ENCODE data around the gene CNTN5.

Gene CNTN5

DNA sequence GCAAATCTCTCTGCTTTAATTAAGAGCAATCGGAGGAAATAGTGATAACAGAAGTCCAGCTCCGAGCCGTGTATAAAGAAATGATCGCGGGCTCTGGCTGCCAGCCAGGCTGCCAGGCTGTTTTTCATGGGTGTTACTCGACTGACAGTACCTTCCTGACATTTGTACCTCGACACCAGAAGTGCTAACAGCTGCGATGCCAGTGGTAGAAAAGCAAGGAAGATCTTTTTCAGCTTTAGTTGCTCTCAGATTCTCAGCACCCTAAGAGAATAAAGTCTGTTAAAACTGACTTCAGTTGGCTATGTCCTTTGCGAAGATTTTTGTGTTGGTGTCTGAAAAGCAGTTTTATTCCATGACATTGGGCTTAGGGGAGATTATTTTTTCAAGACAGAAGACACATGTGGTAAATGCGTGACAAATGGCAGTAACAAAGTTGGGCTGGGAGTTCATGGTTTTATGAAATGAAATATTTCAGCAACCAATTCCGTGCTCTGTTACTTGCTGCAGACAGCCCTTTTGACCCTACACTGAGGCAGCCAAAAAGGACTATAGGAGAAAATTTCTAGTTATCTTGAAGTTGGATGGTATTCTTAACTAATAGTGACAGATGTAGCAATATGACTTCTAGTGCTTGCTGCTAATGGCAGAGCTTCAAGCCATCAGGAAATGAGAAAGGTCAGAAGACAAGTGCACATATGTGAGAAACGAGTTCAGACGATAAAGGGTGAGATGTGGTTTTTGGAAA, 296.2 kb downstream of the CNTN5 start:
- Mint-ChIP-seq H3K27ac (ENCODE audit: low read depth) (no peak overlapping the region), H3K4me1 (no peaks in the 10 kb centered on the region), H3K27me3 (no peaks in the 10 kb centered on the region), H3K9me3 (peaks cover 38% of the 10 kb centered on the region), H3K36me3 (ENCODE audit: insufficient read depth) (no peaks in the 10 kb centered on the region), H3K4me3 (no peak overlapping the region)
- ATAC-seq (replicated peaks; ENCODE audit: extremely low read depth, poor library complexity, severe bottlenecking) (no peak), DNase-seq (ENCODE audit: low spot score in 2 of 2) (no peak)

DNA sequence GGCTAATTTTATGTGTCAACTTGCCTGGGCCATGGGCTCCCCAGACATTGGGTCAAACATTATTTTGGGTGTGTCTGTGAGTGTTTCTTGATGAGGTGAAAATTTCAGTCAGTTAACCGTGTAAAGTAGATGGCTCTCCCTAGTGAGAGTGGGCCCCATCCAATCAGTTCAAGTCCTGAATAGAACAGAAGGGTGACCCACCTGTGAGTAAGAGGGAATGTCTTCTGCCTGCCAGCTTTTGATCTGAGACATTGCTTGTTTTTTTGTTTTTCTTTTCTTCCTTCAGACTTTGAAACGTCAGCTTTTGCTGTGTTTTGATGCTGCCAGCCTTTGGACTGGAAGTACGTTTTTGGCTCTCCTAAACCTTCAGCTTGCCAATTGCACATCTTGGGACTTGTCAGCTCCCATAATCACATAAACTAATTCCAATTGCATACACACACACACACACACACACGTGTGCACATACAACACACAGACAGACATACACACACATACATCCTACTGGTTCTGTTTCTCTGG, 300.1 kb downstream of the CNTN5 start:
- no peak for ATAC-seq (replicated peaks; ENCODE audit: extremely low read depth, poor library complexity, severe bottlenecking)
- no peak for DNase-seq (ENCODE audit: low spot score in 2 of 2)
- no peaks in the 10 kb centered on the region for H3K27me3 Mint-ChIP-seq
- no peak overlapping the region for H3K4me3 Mint-ChIP-seq
- no peaks in the 10 kb centered on the region for H3K4me1 Mint-ChIP-seq
- H3K36me3 Mint-ChIP-seq (ENCODE audit: insufficient read depth): no peaks in the 10 kb centered on the region
- H3K9me3 Mint-ChIP-seq: peaks cover 38% of the 10 kb centered on the region
- no peak overlapping the region for H3K27ac Mint-ChIP-seq (ENCODE audit: low read depth)

DNA sequence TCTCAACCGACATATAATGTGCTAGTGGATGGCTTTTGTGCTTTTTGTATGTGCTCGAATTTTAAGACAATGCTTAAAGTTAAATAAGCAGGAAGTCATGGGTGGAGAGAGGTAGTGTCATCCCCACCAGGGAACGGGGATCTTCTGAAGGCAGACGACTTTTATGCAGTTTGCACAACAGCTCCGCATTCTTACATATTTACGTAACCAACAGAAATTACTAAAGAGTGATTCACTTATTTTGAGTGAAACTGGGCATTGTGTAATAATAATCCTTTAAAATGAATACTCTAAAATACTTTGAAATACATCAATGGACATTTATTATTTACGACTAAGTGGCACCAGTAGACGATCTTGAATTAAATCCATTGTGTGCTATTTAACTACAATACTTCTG, 305.1 kb downstream of the CNTN5 start:
- Mint-ChIP-seq H3K9me3 (peaks cover 26% of the 10 kb centered on the region), H3K27ac (ENCODE audit: low read depth) (no peak overlapping the region), H3K27me3 (no peaks in the 10 kb centered on the region), H3K36me3 (ENCODE audit: insufficient read depth) (no peaks in the 10 kb centered on the region), H3K4me1 (no peaks in the 10 kb centered on the region), H3K4me3 (no peak overlapping the region)
- ATAC-seq (replicated peaks; ENCODE audit: extremely low read depth, poor library complexity, severe bottlenecking): no peak
- DNase-seq (ENCODE audit: low spot score in 2 of 2): no peak

DNA sequence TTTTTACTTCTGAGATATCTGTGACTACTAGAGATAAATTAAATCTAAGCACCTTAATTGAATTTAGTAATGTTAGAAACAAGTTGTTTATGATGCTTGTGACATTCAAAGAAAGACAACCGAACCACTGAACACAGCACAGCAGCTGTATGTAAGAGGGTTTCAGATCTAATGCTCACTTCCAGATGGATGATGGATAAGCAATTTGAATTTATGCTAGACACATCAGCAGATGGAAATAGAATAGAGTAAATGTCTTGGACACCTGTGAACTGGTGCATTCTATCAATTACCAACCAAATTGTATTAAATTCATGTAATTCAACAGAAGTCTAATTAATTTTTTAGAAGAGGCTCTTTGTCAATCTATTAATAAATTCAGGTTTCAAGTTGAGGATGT, 306.3 kb downstream of the CNTN5 start:
- no peaks in the 10 kb centered on the region for H3K27me3 Mint-ChIP-seq
- no peak for ATAC-seq (replicated peaks; ENCODE audit: extremely low read depth, poor library complexity, severe bottlenecking)

DNA sequence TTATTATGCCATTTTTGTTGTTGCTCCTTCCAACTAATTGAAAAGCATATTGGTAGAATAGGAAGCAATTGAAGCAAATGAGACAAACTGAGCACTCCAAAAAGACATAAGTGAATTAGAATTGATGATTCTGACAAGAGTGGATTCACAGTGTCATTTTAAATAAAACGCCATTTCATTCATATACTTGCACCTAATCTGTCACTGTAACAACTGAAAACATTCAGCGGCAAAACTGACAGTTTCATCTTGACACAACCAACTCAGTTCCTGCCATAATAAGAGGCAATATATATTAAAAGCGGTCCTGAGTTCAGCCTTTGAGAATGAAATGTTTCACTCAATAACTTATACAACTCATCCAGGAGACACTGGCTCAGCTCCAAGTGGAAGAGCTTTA, 306.8 kb downstream of the CNTN5 start:
- no peaks in the 10 kb centered on the region for H3K4me1 Mint-ChIP-seq
- H3K9me3 Mint-ChIP-seq: peaks cover 19% of the 10 kb centered on the region
- no peaks in the 10 kb centered on the region for H3K27me3 Mint-ChIP-seq
- no peak overlapping the region for H3K4me3 Mint-ChIP-seq
- ATAC-seq (replicated peaks; ENCODE audit: extremely low read depth, poor library complexity, severe bottlenecking) (no peak), DNase-seq (ENCODE audit: low spot score in 2 of 2) (no peak)
- H3K27ac Mint-ChIP-seq (ENCODE audit: low read depth): no peak overlapping the region
- no peaks in the 10 kb centered on the region for H3K36me3 Mint-ChIP-seq (ENCODE audit: insufficient read depth)

More for the DNA sequence above, 306.3 kb downstream of the CNTN5 start:
- DNase-seq (ENCODE audit: low spot score in 2 of 2): no peak
- Mint-ChIP-seq H3K4me3 (no peak overlapping the region), H3K36me3 (ENCODE audit: insufficient read depth) (no peaks in the 10 kb centered on the region), H3K27ac (ENCODE audit: low read depth) (no peak overlapping the region), H3K4me1 (no peaks in the 10 kb centered on the region), H3K9me3 (peaks cover 19% of the 10 kb centered on the region)

DNA sequence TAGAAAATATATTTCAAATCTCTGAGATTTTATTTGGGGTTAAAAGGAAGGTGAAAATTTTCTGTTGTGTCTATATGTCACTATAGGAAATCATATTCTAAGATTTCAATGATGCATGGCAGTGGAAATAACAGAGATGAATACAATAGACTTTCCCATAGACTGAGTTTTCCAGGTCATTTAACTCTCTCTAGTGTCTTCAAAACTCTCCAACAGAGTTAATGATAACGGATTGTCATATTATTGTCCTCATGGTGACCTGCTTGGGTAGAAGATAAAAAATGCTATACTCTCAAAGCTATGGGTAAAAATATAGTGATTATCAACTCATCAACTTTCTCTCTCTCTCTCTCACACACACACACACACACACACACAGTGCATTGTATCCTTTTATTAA, 312.9 kb downstream of the CNTN5 start:
- no peak for ATAC-seq (replicated peaks; ENCODE audit: extremely low read depth, poor library complexity, severe bottlenecking)
- H3K27ac Mint-ChIP-seq (ENCODE audit: low read depth): no peak overlapping the region
- no peak for DNase-seq (ENCODE audit: low spot score in 2 of 2)
- H3K4me1 Mint-ChIP-seq: no peaks in the 10 kb centered on the region
- H3K36me3 Mint-ChIP-seq (ENCODE audit: insufficient read depth): peaks cover 2% of the 10 kb centered on the region
- H3K4me3 Mint-ChIP-seq: no peak overlapping the region
- peaks cover 14% of the 10 kb centered on the region for H3K9me3 Mint-ChIP-seq
- no peaks in the 10 kb centered on the region for H3K27me3 Mint-ChIP-seq

DNA sequence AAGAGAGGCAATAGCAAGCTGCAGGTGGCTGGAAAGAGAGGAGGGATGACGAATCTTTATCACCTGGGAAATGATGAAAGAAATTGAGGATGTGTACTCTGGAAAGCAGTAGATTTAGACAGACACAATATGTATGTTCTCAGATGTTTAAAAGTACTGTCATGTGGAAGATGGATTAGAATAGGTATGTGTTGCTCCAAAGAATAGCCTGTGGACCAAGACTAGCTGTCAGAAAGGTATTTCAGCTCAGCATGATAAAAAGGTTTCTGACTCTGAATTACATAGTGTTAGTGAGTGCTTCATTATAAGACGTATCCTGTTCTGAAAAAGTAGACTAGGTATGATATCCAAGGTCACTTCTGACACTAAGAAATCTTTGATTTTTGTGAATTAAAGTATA, 322.4 kb downstream of the CNTN5 start:
- H3K27ac Mint-ChIP-seq (ENCODE audit: low read depth): no peak overlapping the region

DNA sequence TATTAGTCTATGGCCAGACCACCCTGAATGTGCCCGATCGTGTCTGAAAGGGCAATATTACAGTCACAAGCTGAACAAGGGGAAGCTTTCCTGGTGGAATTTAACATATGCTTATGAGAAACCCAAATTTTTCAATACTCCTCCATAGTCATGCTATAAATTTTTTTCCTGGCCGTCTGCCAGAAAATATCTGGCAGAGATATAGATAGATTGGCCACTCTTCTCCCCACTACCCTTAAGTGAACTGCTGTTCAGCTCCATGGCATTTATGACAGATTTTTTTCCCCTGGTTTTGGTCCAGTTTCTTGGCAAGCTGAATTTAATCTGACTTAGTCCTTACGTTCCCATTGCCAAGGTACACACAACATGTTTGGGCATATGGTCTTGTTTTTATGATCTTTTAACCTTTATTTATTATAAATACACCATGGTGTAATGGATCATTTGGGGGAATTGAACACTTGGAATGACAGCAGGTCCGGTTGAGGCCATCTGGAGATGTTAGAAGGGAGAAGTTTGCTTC, 328.5 kb downstream of the CNTN5 start:
- no peaks in the 10 kb centered on the region for H3K36me3 Mint-ChIP-seq (ENCODE audit: insufficient read depth)
- no peaks in the 10 kb centered on the region for H3K27me3 Mint-ChIP-seq
- H3K9me3 Mint-ChIP-seq: peaks cover 17% of the 10 kb centered on the region
- no peak for ATAC-seq (replicated peaks; ENCODE audit: extremely low read depth, poor library complexity, severe bottlenecking)
- DNase-seq (ENCODE audit: low spot score in 2 of 2): no peak
- H3K4me1 Mint-ChIP-seq: no peaks in the 10 kb centered on the region
- no peak overlapping the region for H3K27ac Mint-ChIP-seq (ENCODE audit: low read depth)
- H3K4me3 Mint-ChIP-seq: no peak overlapping the region

More for the DNA sequence above, 322.4 kb downstream of the CNTN5 start:
- Mint-ChIP-seq H3K27me3 (no peaks in the 10 kb centered on the region), H3K36me3 (ENCODE audit: insufficient read depth) (peaks cover 1% of the 10 kb centered on the region), H3K4me3 (no peak overlapping the region), H3K4me1 (no peaks in the 10 kb centered on the region), H3K9me3 (peaks cover 21% of the 10 kb centered on the region)
- DNase-seq (ENCODE audit: low spot score in 2 of 2) (no peak), ATAC-seq (replicated peaks; ENCODE audit: extremely low read depth, poor library complexity, severe bottlenecking) (no peak)

DNA sequence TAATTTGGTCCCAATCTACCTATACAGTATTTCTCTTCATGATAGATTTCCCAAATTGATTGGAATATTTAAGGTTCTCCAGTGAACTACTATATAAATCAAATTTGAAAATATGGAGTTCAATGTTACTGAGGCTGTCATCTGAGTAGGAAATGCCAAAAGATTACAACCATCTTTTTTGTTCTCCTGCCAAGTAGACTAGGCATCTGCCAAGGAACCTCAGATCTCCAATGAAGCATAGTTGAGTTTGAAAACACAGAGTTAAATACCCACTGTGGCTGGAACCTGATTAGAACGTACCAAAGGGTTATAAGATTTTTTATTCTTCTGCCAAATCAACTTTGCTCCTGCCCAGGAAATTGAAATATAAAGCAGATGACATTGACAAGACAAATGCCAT, 330.9 kb downstream of the CNTN5 start:
- no peak for ATAC-seq (replicated peaks; ENCODE audit: extremely low read depth, poor library complexity, severe bottlenecking)
- Mint-ChIP-seq H3K4me1 (no peaks in the 10 kb centered on the region), H3K27me3 (no peaks in the 10 kb centered on the region), H3K4me3 (no peak overlapping the region), H3K27ac (ENCODE audit: low read depth) (no peak overlapping the region), H3K9me3 (peaks cover 27% of the 10 kb centered on the region), H3K36me3 (ENCODE audit: insufficient read depth) (no peaks in the 10 kb centered on the region)
- DNase-seq (ENCODE audit: low spot score in 2 of 2): no peak

DNA sequence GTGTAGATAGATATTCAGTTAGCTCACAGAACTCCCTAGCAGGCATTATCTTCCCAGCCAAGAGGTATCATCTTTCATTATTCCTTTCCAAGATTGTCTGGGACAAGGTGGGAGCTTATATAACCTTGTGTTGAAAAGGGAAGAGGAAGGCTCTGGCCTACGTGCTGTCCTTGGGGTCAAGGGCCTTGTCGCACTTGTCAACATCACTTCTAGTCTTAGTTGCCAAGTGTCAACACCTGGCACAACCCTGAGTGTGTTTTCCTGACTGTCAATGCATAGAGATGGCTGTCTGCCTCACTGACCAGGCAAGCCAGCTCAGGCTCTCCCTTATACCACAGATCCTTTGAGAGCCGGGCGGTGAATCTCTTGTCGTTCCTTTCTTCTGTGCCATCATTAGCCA, 331.9 kb downstream of the CNTN5 start:
- Mint-ChIP-seq H3K27ac (ENCODE audit: low read depth) (no peak overlapping the region), H3K9me3 (peaks cover 32% of the 10 kb centered on the region)

DNA sequence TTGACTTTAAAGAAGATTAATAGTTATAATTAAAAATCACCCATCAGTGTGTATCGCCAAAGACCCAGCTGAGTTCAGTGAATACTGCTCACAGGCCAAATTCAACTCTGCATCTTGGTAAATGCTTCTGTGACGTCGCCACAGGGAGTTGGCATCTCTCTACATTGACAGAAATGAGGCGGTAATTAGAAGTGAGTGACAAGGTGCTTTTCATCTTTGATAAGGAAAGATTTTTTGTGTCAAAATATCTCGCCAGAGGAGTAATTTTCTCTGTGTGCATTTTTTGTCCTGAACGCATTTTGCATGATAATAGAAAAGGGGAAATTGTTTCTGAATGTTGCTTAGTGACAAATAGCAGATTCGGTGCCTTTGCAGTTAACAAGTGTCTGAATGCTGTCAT, 345.8 kb downstream of the CNTN5 start:
- ATAC-seq (replicated peaks; ENCODE audit: extremely low read depth, poor library complexity, severe bottlenecking): no peak
- no peaks in the 10 kb centered on the region for H3K4me1 Mint-ChIP-seq
- no peak overlapping the region for H3K27ac Mint-ChIP-seq (ENCODE audit: low read depth)
- H3K36me3 Mint-ChIP-seq (ENCODE audit: insufficient read depth): no peaks in the 10 kb centered on the region
- peaks cover 12% of the 10 kb centered on the region for H3K9me3 Mint-ChIP-seq
- H3K27me3 Mint-ChIP-seq: no peaks in the 10 kb centered on the region
- no peak for DNase-seq (ENCODE audit: low spot score in 2 of 2)
- no peak overlapping the region for H3K4me3 Mint-ChIP-seq

More for the DNA sequence above, 331.9 kb downstream of the CNTN5 start:
- Mint-ChIP-seq H3K36me3 (ENCODE audit: insufficient read depth) (no peaks in the 10 kb centered on the region), H3K4me1 (no peaks in the 10 kb centered on the region), H3K27me3 (no peaks in the 10 kb centered on the region), H3K4me3 (no peak overlapping the region)
- DNase-seq (ENCODE audit: low spot score in 2 of 2) (no peak), ATAC-seq (replicated peaks; ENCODE audit: extremely low read depth, poor library complexity, severe bottlenecking) (no peak)

DNA sequence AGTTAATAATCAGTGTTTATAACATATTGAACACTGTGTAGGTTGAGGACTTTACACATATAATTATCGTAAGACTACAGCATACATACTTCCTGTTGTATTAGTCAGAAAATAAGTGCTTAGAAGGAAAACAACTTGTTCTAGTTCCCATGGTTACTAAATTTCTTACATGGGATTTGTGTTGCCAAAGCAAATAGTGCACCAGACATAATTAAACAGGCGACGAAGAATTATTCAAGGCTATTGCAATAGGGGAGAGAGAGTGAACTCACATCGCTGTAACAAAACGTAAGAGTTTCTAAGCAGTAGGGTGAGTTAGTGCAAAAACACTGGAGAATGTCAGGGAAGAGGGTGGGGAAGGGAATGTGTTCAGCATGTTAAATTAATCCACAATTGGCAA, 347.8 kb downstream of the CNTN5 start:
- H3K27me3 Mint-ChIP-seq: no peaks in the 10 kb centered on the region
- H3K9me3 Mint-ChIP-seq: peaks cover 12% of the 10 kb centered on the region

DNA sequence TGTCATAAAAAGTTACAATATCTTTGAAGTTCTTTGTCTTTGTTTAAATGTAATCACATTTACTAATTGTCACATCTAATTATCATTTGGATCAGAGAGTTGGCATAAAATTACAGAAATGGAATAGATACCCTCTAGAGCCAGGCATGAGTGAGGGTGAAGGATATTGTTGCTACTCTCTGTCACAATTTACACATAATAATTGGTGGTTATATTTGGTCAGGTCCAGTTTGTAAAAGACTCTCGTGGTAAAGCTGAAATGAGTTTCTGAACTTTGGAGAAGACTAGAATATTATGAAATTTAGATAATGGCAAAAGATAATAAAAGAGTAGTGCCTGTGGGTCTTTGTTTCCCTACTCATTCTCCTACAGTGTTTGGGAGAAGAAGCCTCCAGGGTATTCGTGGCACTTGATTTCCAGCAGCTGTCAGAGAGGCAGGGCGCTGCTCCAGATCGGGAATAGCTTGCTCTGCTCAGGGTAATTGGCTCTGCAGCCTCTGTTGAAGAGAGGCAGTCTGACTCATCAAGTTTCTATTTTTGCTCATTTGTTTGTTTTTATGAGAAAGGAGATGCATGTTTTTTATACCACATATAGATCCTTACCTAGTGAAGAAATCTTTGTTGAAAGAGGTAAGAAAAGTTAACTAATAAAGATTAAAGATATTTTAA, 349.9 kb downstream of the CNTN5 start:
- no peaks in the 10 kb centered on the region for H3K27me3 Mint-ChIP-seq
- no peak overlapping the region for H3K27ac Mint-ChIP-seq (ENCODE audit: low read depth)
- no peaks in the 10 kb centered on the region for H3K4me1 Mint-ChIP-seq
- no peak overlapping the region for H3K4me3 Mint-ChIP-seq
- peaks cover 8% of the 10 kb centered on the region for H3K9me3 Mint-ChIP-seq
- no peak for DNase-seq (ENCODE audit: low spot score in 2 of 2)
- no peak for ATAC-seq (replicated peaks; ENCODE audit: extremely low read depth, poor library complexity, severe bottlenecking)
- H3K36me3 Mint-ChIP-seq (ENCODE audit: insufficient read depth): no peaks in the 10 kb centered on the region

More for the DNA sequence above, 347.8 kb downstream of the CNTN5 start:
- H3K27ac Mint-ChIP-seq (ENCODE audit: low read depth): no peak overlapping the region
- H3K4me3 Mint-ChIP-seq: no peak overlapping the region
- ATAC-seq (replicated peaks; ENCODE audit: extremely low read depth, poor library complexity, severe bottlenecking): no peak
- no peaks in the 10 kb centered on the region for H3K4me1 Mint-ChIP-seq
- no peak for DNase-seq (ENCODE audit: low spot score in 2 of 2)
- no peaks in the 10 kb centered on the region for H3K36me3 Mint-ChIP-seq (ENCODE audit: insufficient read depth)

Data from central memory CD8-positive, alpha-beta T cell (primary cell).